Aorta (tissue), 5 donors: ENCODE data around the gene IZUMO4. TPM values are rescaled to one million over a fixed set of nuclear protein-coding genes. Genes with fewer than 3 reads are reported as not detected.

ENCODE experiments used
- ATAC-seq: fragments of 200-7000 bp; cut with Tn5 transposase; one replicate; pipeline ENCODE4 v1.9.1; 2022; ENCODE audit warnings: moderate library complexity; ENCODE audit not compliant: low FRiP score
- DNase-seq, 2 donors: peaks; one replicate each; pipeline ENCODE4 v3.0.0-alpha.2; 2020
- H3K27ac ChIP-seq, 2 donors: one replicate each; pipeline ENCODE4 v1.5.1; 2013; ENCODE audit warnings: low read length in 2 of 2, mild to moderate bottlenecking in 2 of 2, moderate library complexity in 2 of 2, control low read depth in 1 of 2, inconsistent platforms in 1 of 2, low read depth in 1 of 2
- H3K27me3 ChIP-seq, 2 donors: one replicate each; pipeline ENCODE4 v1.6.1; 2013; ENCODE audit warnings: control low read depth in 1 of 2, low read length in 1 of 2, mild to moderate bottlenecking in 1 of 2, moderate library complexity in 1 of 2; ENCODE audit not compliant: insufficient read depth in 2 of 2, control insufficient read depth in 1 of 2
- H3K36me3 ChIP-seq, 2 donors: one replicate each; pipeline ENCODE4 v1.6.1; 2013; ENCODE audit warnings: control low read depth in 1 of 2, low read length in 1 of 2, mild to moderate bottlenecking in 1 of 2; ENCODE audit not compliant: insufficient read depth in 2 of 2, control insufficient read depth in 1 of 2
- H3K4me1 ChIP-seq, 2 donors: one replicate each; pipeline ENCODE4 v1.6.1; 2013; ENCODE audit warnings: low read length in 2 of 2, control low read depth in 1 of 2, mild to moderate bottlenecking in 1 of 2, moderate library complexity in 1 of 2; ENCODE audit not compliant: insufficient read depth in 2 of 2, control insufficient read depth in 1 of 2
- H3K4me3 ChIP-seq, 2 donors: one replicate each; pipeline ENCODE4 v1.5.1; 2013; ENCODE audit warnings: low read length in 2 of 2, control low read depth in 1 of 2, mild to moderate bottlenecking in 1 of 2
- H3K9me3 ChIP-seq: one replicate; pipeline ENCODE4 v1.6.1; 2013; ENCODE audit warnings: mild to moderate bottlenecking, low read length; ENCODE audit not compliant: control insufficient read depth
- WGBS, 2 donors: extraction: QIAGEN DNeasy Blood & Tissue Kit; methylation state at CpG; one replicate each; pipeline ENCODE4 v1.1.7; 2013; 5-methylcytosine and 5-hydroxymethylcytosine counted together
- intact Hi-C, 2 donors: fragments of 100-400 bp; cut with DNase I; formaldehyde crosslinking; loops; one replicate each; pipeline versions ENCODE4 v1.14.2 to v1.15.0; 2022
- polyA plus RNA-seq, 2 donors: library from polyadenylated mRNA; stranded (reverse); fragments of 200-250 nt; gene quantifications; one replicate each; pipeline ENCODE4 v1.2.3, GENCODE V29; 2013
- total RNA-seq, 2 donors: library from RNA; stranded (reverse); fragmentation: NEBNext Ultra II Directional; extraction: Animal tissue kit (Norgen Biotek cat#: 25700); gene quantifications; one replicate each; pipeline ENCODE4 v1.2.1, GENCODE V29; 2021
- donor health status: healthy with polysubstance abuse.
- donor health status: Bipolar disorder and iron deficiency.
- donor health status: DM: no; HTN: no; CAD: no.
- donor health status: DM: no; HTN: no; CAD: no.
- donor health status: DM: yes; HTN: yes; CAD: no.

The IZUMO4 gene
- total and polyA plus RNA-seq, 4 donors, result 1.6 to 25.2 (median 4.6) TPM

- no peak for ATAC-seq
- DNase-seq, result no peak
- Histone ChIP-seq H3K36me3 (peaks cover 6 to 20% of the 10 kb centered on the region in 2 donors), H3K4me1 (no peaks in the 10 kb centered on the region), H3K27me3 (no peaks in the 10 kb centered on the region), H3K27ac (no peak overlapping the region), H3K9me3 (no peaks in the 10 kb centered on the region), H3K4me3 (no peak overlapping the region)
- intact Hi-C loops, result no loop called here
- 91 to 92% methylated on average over 22 of the region's 22 CpGs for WGBS, 2 donors
These were observed 14.7 kb downstream of the IZUMO4 start for GRCh38 chr19:2111425-2111824.

GRCh38 chr19:2111886-2112285, 15.2 kb downstream of the IZUMO4 start:
- DNase-seq (no peak), ATAC-seq (no peak)
- intact Hi-C loops, result no loop called here
- Histone ChIP-seq H3K27me3 (no peaks in the 10 kb centered on the region), H3K9me3 (no peaks in the 10 kb centered on the region), H3K27ac (no peak overlapping the region), H3K4me1 (no peaks in the 10 kb centered on the region), H3K36me3 (peaks cover 3 to 24% of the 10 kb centered on the region in 2 donors), H3K4me3 (no peak overlapping the region)
- 91 to 92% methylated on average over 20 of the region's 20 CpGs for WGBS, 2 donors

GRCh38 chr19:2112516-2113320, 16.0 kb downstream of the IZUMO4 start:
- no peaks in the 10 kb centered on the region for H3K4me1 ChIP-seq
- peaks cover 3 to 26% of the 10 kb centered on the region in 2 donors for H3K36me3 ChIP-seq
- DNase-seq (no peak), ATAC-seq (no peak)
- no peaks in the 10 kb centered on the region for H3K9me3 ChIP-seq
- H3K27ac ChIP-seq, result no peak overlapping the region
- no peaks in the 10 kb centered on the region for H3K27me3 ChIP-seq
- no peak overlapping the region for H3K4me3 ChIP-seq
- 79 to 84% methylated on average over 23 of the region's 23 CpGs for WGBS, 2 donors
- intact Hi-C loops, result no loop called here

GRCh38 chr19:2113439-2114211, 16.9 kb downstream of the IZUMO4 start:
- WGBS, 2 donors, result 74 to 77% methylated on average over 24 of the region's 24 CpGs
- Histone ChIP-seq H3K36me3 (peaks cover 3 to 25% of the 10 kb centered on the region in 2 donors), H3K27ac (no peak overlapping the region), H3K9me3 (no peaks in the 10 kb centered on the region), H3K4me3 (no peak overlapping the region), H3K4me1 (no peaks in the 10 kb centered on the region), H3K27me3 (no peaks in the 10 kb centered on the region)
- DNase-seq (peak; percentile 63 to 84), ATAC-seq (no peak)
- intact Hi-C loops, result no loop called here

- no peaks in the 10 kb centered on the region for H3K9me3 ChIP-seq
- 89 to 94% methylated on average over 9 of the region's 9 CpGs for WGBS, 2 donors
- no peak overlapping the region for H3K4me3 ChIP-seq
- DNase-seq (no peak), ATAC-seq (no peak)
- H3K27me3 ChIP-seq, result no peaks in the 10 kb centered on the region
- intact Hi-C loops, result no loop called here
- H3K4me1 ChIP-seq, result no peaks in the 10 kb centered on the region
- no peak overlapping the region for H3K27ac ChIP-seq
- H3K36me3 ChIP-seq, result peaks cover 3 to 24% of the 10 kb centered on the region in 2 donors
These were observed 17.5 kb downstream of the IZUMO4 start for GRCh38 chr19:2114218-2114617.

- Histone ChIP-seq H3K27me3 (no peaks in the 10 kb centered on the region), H3K27ac (no peak overlapping the region), H3K4me1 (no peaks in the 10 kb centered on the region), H3K36me3 (peaks cover 3 to 24% of the 10 kb centered on the region in 2 donors), H3K9me3 (no peaks in the 10 kb centered on the region), H3K4me3 (no peak overlapping the region)
- WGBS, 2 donors, result 94 to 98% methylated on average over 21 of the region's 21 CpGs
- ATAC-seq (no peak), DNase-seq (no peak)
- intact Hi-C loops, result no loop called here
These were observed 18.1 kb downstream of the IZUMO4 start for GRCh38 chr19:2114821-2115220.

GRCh38 chr19:2115324-2115723, 18.6 kb downstream of the IZUMO4 start:
- Histone ChIP-seq H3K27me3 (no peaks in the 10 kb centered on the region), H3K4me3 (no peak overlapping the region), H3K36me3 (peaks cover 0 to 28% of the 10 kb centered on the region in 2 donors), H3K4me1 (no peaks in the 10 kb centered on the region), H3K27ac (no peak overlapping the region), H3K9me3 (no peaks in the 10 kb centered on the region)
- ATAC-seq, result no peak
- intact Hi-C loops, result no loop called here
- 94 to 95% methylated on average over 25 of the region's 25 CpGs for WGBS, 2 donors
- peak in 1 of 2 donors; percentile 68 for DNase-seq

- H3K4me3 ChIP-seq, result no peak overlapping the region
- H3K36me3 ChIP-seq, result peaks cover 0 to 31% of the 10 kb centered on the region in 2 donors
- no peaks in the 10 kb centered on the region for H3K27me3 ChIP-seq
- H3K9me3 ChIP-seq, result no peaks in the 10 kb centered on the region
- no peak overlapping the region for H3K27ac ChIP-seq
- intact Hi-C loops, result no loop called here
- 89 to 93% methylated on average over 24 of the region's 24 CpGs for WGBS, 2 donors
- DNase-seq (no peak), ATAC-seq (no peak)
- no peaks in the 10 kb centered on the region for H3K4me1 ChIP-seq
These were observed 19.3 kb downstream of the IZUMO4 start for GRCh38 chr19:2115911-2116426.
